HG03039 (cell line): Measurements from ENCODE around the gene ADGRA1.
"Not testable (repeated sequence)": the region's sequence is repeated elsewhere in the genome, so short reads cannot be mapped to it uniquely, and the experiment has no call there.

ENCODE experiments used
- ATAC-seq: cut with Tn5 transposase; IDR thresholded peaks from one replicate; pipeline ENCODE4 v1.9.1; 2021; ENCODE audit warnings: mild to moderate bottlenecking, moderate library complexity; ENCODE audit not compliant: unreplicated experiment

Gene ADGRA1

GRCh38 chr10:133109711-133110110 is 22.0 kb downstream of the ADGRA1 start:
- no peak for ATAC-seq

GRCh38 chr10:133110133-133110532 is 22.4 kb downstream of the ADGRA1 start:
- no peak for ATAC-seq

GRCh38 chr10:133110609-133111275 is 23.0 kb downstream of the ADGRA1 start:
- no peak for ATAC-seq

- not testable (repeated sequence) for ATAC-seq
Measured at GRCh38 chr10:133111640-133112039, 23.9 kb downstream of the ADGRA1 start.

- no peak for ATAC-seq
Measured at GRCh38 chr10:133113146-133113830, 25.6 kb downstream of the ADGRA1 start.

- no peak for ATAC-seq
Measured at GRCh38 chr10:133113847-133114246, 26.1 kb downstream of the ADGRA1 start.

GRCh38 chr10:133114251-133114650 is 26.5 kb downstream of the ADGRA1 start:
- no peak for ATAC-seq

- no peak for ATAC-seq
Measured at GRCh38 chr10:133114726-133115452, 27.2 kb downstream of the ADGRA1 start.

- ATAC-seq, result no peak
Measured at GRCh38 chr10:133115453-133115842, 27.7 kb downstream of the ADGRA1 start.

- ATAC-seq, result no peak
Measured at GRCh38 chr10:133115976-133116375, 28.3 kb downstream of the ADGRA1 start.

GRCh38 chr10:133116455-133116854 is 28.7 kb downstream of the ADGRA1 start:
- ATAC-seq, result no peak

GRCh38 chr10:133117036-133117687 is 29.4 kb downstream of the ADGRA1 start:
- no peak for ATAC-seq

- no peak for ATAC-seq
Measured at GRCh38 chr10:133117688-133118071, 30.0 kb downstream of the ADGRA1 start.

- no peak for ATAC-seq
Measured at GRCh38 chr10:133121479-133121878, 33.8 kb downstream of the ADGRA1 start.

- no peak for ATAC-seq
Measured at GRCh38 chr10:133122171-133122935, 34.6 kb downstream of the ADGRA1 start.

GRCh38 chr10:133123050-133123745 is 35.5 kb downstream of the ADGRA1 start:
- ATAC-seq, result no peak

GRCh38 chr10:133123746-133124356 is 36.1 kb downstream of the ADGRA1 start:
- ATAC-seq, result no peak

GRCh38 chr10:133124357-133125211 is 36.9 kb downstream of the ADGRA1 start:
- ATAC-seq, result no peak

GRCh38 chr10:133125901-133126300 is 38.2 kb downstream of the ADGRA1 start:
- no peak for ATAC-seq
